PC-3 (cell line): ENCODE data around the gene SHOX. TPM values are rescaled to one million over a fixed set of nuclear protein-coding genes. Genes with fewer than 3 reads are reported as not detected.

Source experiments
- ATAC-seq: fragments of 200-7000 bp; cut with Tn5 transposase; 2 replicates; pipeline ENCODE4 v1.9.1; 2020; ENCODE audit warnings: mild to moderate bottlenecking, moderate library complexity
- Bru-seq: library from RNA; stranded (reverse); fragments of 400-500 nt; gene quantifications from one replicate; lab custom pipeline; 2021; lab: Mats Ljungman, UMichigan
- BruChase-seq, 2 experiments: library from RNA; stranded (reverse); fragments of 400-500 nt; gene quantifications; one replicate each; lab custom pipeline; 2021; lab: Mats Ljungman, UMichigan
- BruUV-seq: library from RNA; stranded (reverse); fragments of 400-500 nt; replicated peaks from 2 replicates; lab custom pipeline; 2021; lab: Mats Ljungman, UMichigan
- CTCF ChIA-PET: fragments of 300-600 bp; sonication (Branson Sonifier 250); formaldehyde crosslinking; loops from one replicate; lab custom pipeline; 2022; ENCODE audit warnings: antibody characterized with exemption; lab: Charles Lee
- POLR2A ChIA-PET: fragments of 300-600 bp; sonication (Branson Sonifier 250); formaldehyde crosslinking; loops from one replicate; lab custom pipeline; 2022; ENCODE audit warnings: antibody characterized with exemption; ENCODE audit not compliant: unreplicated experiment; lab: Charles Lee
- DNase-seq: peaks from one replicate; pipeline ENCODE4 v3.0.0-alpha.2; 2015
- H2AFZ ChIP-seq: fragments of 300-600 bp; sonication (generic); 2 replicates; pipeline ENCODE4 v1.6.0; 2016; ENCODE audit warnings: antibody characterized with exemption, low read length
- H3F3A ChIP-seq: fragments of 300-600 bp; sonication (generic); one replicate; pipeline ENCODE4 v1.6.0; 2017; ENCODE audit warnings: antibody characterized with exemption, low read length, control low read depth, mild to moderate bottlenecking; ENCODE audit not compliant: unreplicated experiment
- H3K27ac ChIP-seq: fragments of 300-600 bp; sonication (generic); 2 replicates; pipeline ENCODE4 v1.5.1; 2016; ENCODE audit warnings: mild to moderate bottlenecking, low read length
- H3K27me3 ChIP-seq: fragments of 300-600 bp; sonication (generic); 2 replicates; pipeline ENCODE4 v1.6.1; 2016; ENCODE audit warnings: low read length, mixed read lengths
- H3K36me3 ChIP-seq: fragments of 300-600 bp; sonication (generic); 2 replicates; pipeline ENCODE4 v1.6.1; 2016; ENCODE audit warnings: low read depth, mixed run types, low read length, mixed read lengths
- H3K4me1 ChIP-seq: fragments of 300-600 bp; sonication (generic); 2 replicates; pipeline ENCODE4 v1.5.1; 2016; ENCODE audit warnings: low read length; ENCODE audit not compliant: insufficient read depth
- H3K4me2 ChIP-seq: fragments of 300-600 bp; sonication (generic); 2 replicates; pipeline ENCODE4 v1.6.0; 2016; ENCODE audit warnings: low read length
- H3K4me3 ChIP-seq: fragments of 300-600 bp; sonication (generic); 2 replicates; pipeline ENCODE4 v1.5.1; 2016; ENCODE audit warnings: mild to moderate bottlenecking, low read length, mixed read lengths
- H3K79me2 ChIP-seq: fragments of 300-600 bp; sonication (generic); 2 replicates; pipeline ENCODE4 v1.6.1; 2017; ENCODE audit warnings: low read length, mixed read lengths
- H3K9ac ChIP-seq: fragments of 300-600 bp; sonication (generic); 2 replicates; pipeline ENCODE4 v1.6.0; 2016; ENCODE audit warnings: mild to moderate bottlenecking, low read length
- H3K9me2 ChIP-seq: fragments of 300-600 bp; sonication (generic); replicated peaks from 2 replicates; pipeline ENCODE4 v1.6.1; 2016; ENCODE audit warnings: mixed run types, low read length, mixed read lengths
- H3K9me3 ChIP-seq: fragments of 300-600 bp; sonication (generic); 2 replicates; pipeline ENCODE4 v1.6.1; 2016; ENCODE audit warnings: low read length, mixed read lengths
- H4K20me1 ChIP-seq: fragments of 300-600 bp; sonication (generic); 2 replicates; pipeline ENCODE4 v1.6.1; 2016; ENCODE audit warnings: low read length, mixed read lengths
- CTCF ChIP-seq: fragments of 300-600 bp; sonication (generic); conservative IDR thresholded peaks from 2 replicates; pipeline ENCODE4 v1.5.1; 2017; ENCODE audit warnings: antibody characterized with exemption, low read depth, mild to moderate bottlenecking, low read length
- EZH2 ChIP-seq: fragments of 300-600 bp; sonication (generic); IDR thresholded peaks from one replicate; pipeline ENCODE4 v1.6.1; 2017; ENCODE audit warnings: antibody characterized with exemption, mild to moderate bottlenecking, low read length; ENCODE audit not compliant: unreplicated experiment
- EZH2phosphoT487 ChIP-seq: fragments of 300-600 bp; sonication (generic); IDR thresholded peaks from 2 replicates; pipeline ENCODE4 v1.6.1; 2018; ENCODE audit warnings: mild to moderate bottlenecking, antibody characterized with exemption, low read length, borderline replicate concordance
- intact Hi-C: fragments of 100-400 bp; cut with micrococcal nuclease; formaldehyde crosslinking; loops from 2 replicates; pipeline ENCODE4 v1.9.0; 2023
- long read RNA-seq: library from polyadenylated mRNA; unstranded; transcript quantifications from one replicate; pipeline ENCODE4 v2.0.0, GENCODE V29; 2021; ENCODE audit not compliant: unreplicated experiment
- total RNA-seq: library from RNA; depleted of rRNA; stranded (reverse); fragments of >200 nt; gene quantifications from 2 replicates; pipeline ENCODE4 v1.2.3, GENCODE V29; 2014; rRNA removed

The SHOX gene
- total RNA-seq (not detected in 2 replicates), Bru-seq, nascent RNA (not detected), BruChase-seq, experiment 1, labeled RNA remaining after a 6-hour chase (not detected), BruChase-seq, experiment 2, labeled RNA remaining after a 2-hour chase (not detected)
- long read RNA-seq = 0 reads

DNA sequence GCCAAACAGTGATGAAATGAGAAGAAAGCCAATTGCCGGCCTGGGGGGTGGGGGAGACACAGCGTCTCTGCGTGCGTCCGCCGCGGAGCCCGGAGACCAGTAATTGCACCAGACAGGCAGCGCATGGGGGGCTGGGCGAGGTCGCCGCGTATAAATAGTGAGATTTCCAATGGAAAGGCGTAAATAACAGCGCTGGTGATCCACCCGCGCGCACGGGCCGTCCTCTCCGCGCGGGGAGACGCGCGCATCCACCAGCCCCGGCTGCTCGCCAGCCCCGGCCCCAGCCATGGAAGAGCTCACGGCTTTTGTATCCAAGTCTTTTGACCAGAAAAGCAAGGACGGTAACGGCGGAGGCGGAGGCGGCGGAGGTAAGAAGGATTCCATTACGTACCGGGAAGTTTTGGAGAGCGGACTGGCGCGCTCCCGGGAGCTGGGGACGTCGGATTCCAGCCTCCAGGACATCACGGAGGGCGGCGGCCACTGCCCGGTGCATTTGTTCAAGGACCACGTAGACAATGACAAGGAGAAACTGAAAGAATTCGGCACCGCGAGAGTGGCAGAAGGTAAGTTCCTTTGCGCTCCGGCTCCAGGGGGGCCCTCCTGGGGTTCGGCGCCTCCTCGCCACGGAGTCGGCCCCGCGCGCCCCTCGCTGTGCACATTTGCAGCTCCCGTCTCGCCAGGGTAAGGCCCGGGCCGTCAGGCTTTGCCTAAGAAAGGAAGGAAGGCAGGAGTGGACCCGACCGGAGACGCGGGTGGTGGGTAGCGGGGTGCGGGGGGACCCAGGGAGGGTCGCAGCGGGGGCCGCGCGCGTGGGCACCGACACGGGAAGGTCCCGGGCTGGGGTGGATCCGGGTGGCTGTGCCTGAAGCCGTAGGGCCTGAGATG lies at the start of gene SHOX:
TSS of gene SHOX (plus strand) at position 180 of the 885 bp plus-strand sequence. CDS start at position 287, 107 bp downstream.
- H3K36me3 ChIP-seq = no peaks in the 10 kb centered on the region
- H4K20me1 ChIP-seq = no peaks in the 10 kb centered on the region
- H3F3A ChIP-seq = no peaks in the 10 kb centered on the region
- ChIA-PET CTCF (no interaction called here), POLR2A (no interaction called here)
- H3K27me3 ChIP-seq = peaks cover 73% of the 10 kb centered on the region
- H3K4me3 ChIP-seq = no peak within 1 kb of the TSS
- ATAC-seq (no peak), DNase-seq (no peak)
- H3K9me2 ChIP-seq = no peaks in the 10 kb centered on the region
- no peaks in the 10 kb centered on the region for H3K9me3 ChIP-seq
- no peak within 1 kb of the TSS for H3K4me2 ChIP-seq
- BruUV-seq = no TSS peak
- H3K27ac ChIP-seq = no peak within 1 kb of the TSS
- no peak within 1 kb of the TSS for H3K9ac ChIP-seq
- no peak within 1 kb of the TSS for H2AFZ ChIP-seq
- no peaks in the 10 kb centered on the region for H3K79me2 ChIP-seq
- TF ChIP-seq EZH2 = no peak
- TF ChIP-seq EZH2phosphoT487 = no peak
- TF ChIP-seq CTCF = no peak
- H3K4me1 ChIP-seq = no peaks in the 10 kb centered on the region
- intact Hi-C loops = no loop called here

GRCh38 chrX:581066-581465 lies 49.5 kb upstream of the SHOX start:
- intact Hi-C loops = no loop called here
- no peaks in the 10 kb centered on the region for H3K4me1 ChIP-seq
- H3F3A ChIP-seq = no peaks in the 10 kb centered on the region
- H3K79me2 ChIP-seq = no peaks in the 10 kb centered on the region
- no peak for DNase-seq
- CTCF ChIA-PET = no interaction called here
- no peaks in the 10 kb centered on the region for H3K9me2 ChIP-seq
- no TSS peak for BruUV-seq
- no peaks in the 10 kb centered on the region for H3K27me3 ChIP-seq
- no peaks in the 10 kb centered on the region for H3K36me3 ChIP-seq
- H3K9me3 ChIP-seq = no peaks in the 10 kb centered on the region
- no peak overlapping the region for H2AFZ ChIP-seq
- no peak overlapping the region for H3K9ac ChIP-seq
- H3K4me3 ChIP-seq = no peak overlapping the region
- ATAC-seq = no peak
- no peak for TF ChIP-seq EZH2
- no peak for TF ChIP-seq CTCF
- TF ChIP-seq EZH2phosphoT487 = no peak
- no peak overlapping the region for H3K4me2 ChIP-seq
- H4K20me1 ChIP-seq = no peaks in the 10 kb centered on the region
- POLR2A ChIA-PET = no interaction called here
- H3K27ac ChIP-seq = no peak overlapping the region

- no peaks in the 10 kb centered on the region for H3K4me1 ChIP-seq
- no peaks in the 10 kb centered on the region for H3K9me2 ChIP-seq
- H3F3A ChIP-seq = no peaks in the 10 kb centered on the region
- no peak overlapping the region for H3K27ac ChIP-seq
- H3K4me2 ChIP-seq = no peak overlapping the region
- DNase-seq (peak; percentile 2), ATAC-seq (no peak)
- ChIA-PET CTCF (no interaction called here), POLR2A (no interaction called here)
- no peaks in the 10 kb centered on the region for H3K36me3 ChIP-seq
- no peak overlapping the region for H3K9ac ChIP-seq
- no peaks in the 10 kb centered on the region for H3K9me3 ChIP-seq
- no peaks in the 10 kb centered on the region for H3K27me3 ChIP-seq
- no peaks in the 10 kb centered on the region for H4K20me1 ChIP-seq
- H3K4me3 ChIP-seq = no peak overlapping the region
- no peak for TF ChIP-seq EZH2phosphoT487
- no peak overlapping the region for H2AFZ ChIP-seq
- BruUV-seq = no TSS peak
- intact Hi-C loops = no loop called here
- H3K79me2 ChIP-seq = no peaks in the 10 kb centered on the region
Observed at GRCh38 chrX:581720-582298, 48.8 kb upstream of the SHOX start.
